ENCODE data around the gene FAAP20.

GRCh38 chr1:2185880-2186855 is 8.4 kb downstream of the FAAP20 start:
- no peak for TF ChIP-seq CTCF (IDR thresholded peaks at IDR 0.05; ENCODE audit: low read length)
- TF ChIP-seq EZH2phosphoT487 (IDR thresholded peaks at IDR 0.05; ENCODE audit: low read length): no peak
